Upper lobe of left lung (tissue), 6 donors: Measurements from ENCODE around the gene MAGEF1. TPM values are rescaled to one million over a fixed set of nuclear protein-coding genes. Genes with fewer than 3 reads are reported as not detected.

ENCODE experiments used
- ATAC-seq, 2 donors: fragments of 200-7000 bp; cut with Tn5 transposase; one replicate each; pipeline ENCODE4 v1.9.1; 2022; ENCODE audit warnings: mild to moderate bottlenecking in 2 of 2, moderate library complexity in 2 of 2; ENCODE audit not compliant: low FRiP score in 2 of 2
- DNase-seq, 2 donors: peaks; one replicate each; pipeline ENCODE4 v3.0.0-alpha.2; 2019 to 2020
- H3K27ac ChIP-seq, 4 donors: fragments of 200-600 bp; sonication (generic); one replicate each; pipeline ENCODE4 v1.5.1; 2016 to 2019
- H3K27me3 ChIP-seq, 4 donors: fragments of 200-600 bp; sonication (generic); one replicate each; pipeline ENCODE4 v1.5.1; 2017 to 2019
- H3K36me3 ChIP-seq, 4 donors: fragments of 200-600 bp; sonication (generic); one replicate each; pipeline ENCODE4 v1.5.1; 2016 to 2019
- H3K4me1 ChIP-seq, 4 donors: fragments of 200-600 bp; sonication (generic); one replicate each; pipeline ENCODE4 v1.5.1; 2018 to 2019
- H3K4me3 ChIP-seq, 4 donors: fragments of 200-600 bp; sonication (generic); one replicate each; pipeline ENCODE4 v1.5.1; 2017 to 2019; ENCODE audit warnings: mild to moderate bottlenecking in 2 of 4, moderate library complexity in 1 of 4
- H3K9me3 ChIP-seq, 4 donors: fragments of 200-600 bp; sonication (generic); one replicate each; pipeline ENCODE4 v1.5.1; 2018 to 2019
- EP300 ChIP-seq, 4 donors: sonication (generic); formaldehyde crosslinking; IDR thresholded peaks; one replicate each; pipeline ENCODE4 v1.5.1; 2017; ENCODE audit warnings: antibody characterized with exemption in 4 of 4, control low read depth in 2 of 4
- POLR2A ChIP-seq, 4 donors: fragments of 450-650 bp; IDR thresholded peaks; one replicate each; pipeline ENCODE4 v1.5.1; 2016 to 2017; ENCODE audit warnings: antibody characterized with exemption in 4 of 4, mild to moderate bottlenecking in 2 of 4
- POLR2AphosphoS5 ChIP-seq, 2 donors: sonication (generic); formaldehyde crosslinking; IDR thresholded peaks; one replicate each; pipeline ENCODE4 v1.5.1; 2017; ENCODE audit warnings: antibody characterized with exemption in 2 of 2
- WGBS, 2 donors: methylation state at CpG; one replicate each; pipeline ENCODE4 v1.1.5; 2017 to 2018; 5-methylcytosine and 5-hydroxymethylcytosine counted together
- total RNA-seq, 6 donors: library from RNA; depleted of rRNA in 4 of 6; stranded (reverse); fragments of >200 nt in 4 of 6; gene quantifications; one replicate each; pipeline versions ENCODE4 v1.1.0 to v1.2.1, GENCODE V29; 2016 to 2021
- TF ChIP-seq, protein P1 (sequence below), 6 experiments: fragments of 450-650 bp in 4 of 6; fragments of 200-600 bp in 2 of 6; sonication (generic) in 2 of 6; IDR thresholded peaks; one replicate each; pipeline ENCODE4 v1.5.1; 2016 to 2019; ENCODE audit warnings: antibody characterized with exemption in 6 of 6
- donor health status: DM: no; HTN: no; CAD: no; lungs with moderate emphysema.
- donor health status: DM: no; HTN: yes; CAD: no; lungs with severe emphysema.

MAGEF1 gene
- total RNA-seq, 6 donors from 2014 or later = 13.6 to 52.4 (median 35.7) TPM

DNA sequence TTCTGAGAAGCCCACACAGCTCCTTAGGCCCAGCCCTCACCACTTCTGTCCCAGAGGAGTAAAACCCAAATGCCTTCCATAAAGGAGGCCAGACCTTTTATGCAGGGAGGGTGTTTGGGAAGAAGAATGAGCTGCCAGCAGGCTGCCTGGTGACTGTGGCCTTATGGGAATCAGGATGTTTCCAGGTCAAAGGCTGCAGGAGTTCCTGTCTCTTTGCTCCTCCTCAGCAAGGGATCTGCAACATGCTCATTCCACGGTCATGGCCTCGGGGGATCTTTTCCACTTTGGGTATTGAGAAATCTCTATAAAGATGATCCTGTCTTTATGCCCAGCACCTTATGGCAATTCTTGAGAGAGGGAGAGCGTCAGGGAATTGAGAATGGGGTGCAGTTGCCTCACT, 25.2 kb upstream of the MAGEF1 start:
- WGBS, 2 donors = 84 to 91% methylated on average over 3 of the region's 3 CpGs
- H3K4me1 ChIP-seq = peaks cover 0 to 13% (median 8%) of the 10 kb centered on the region in 4 donors
- H3K9me3 ChIP-seq = no peaks in the 10 kb centered on the region
- H3K36me3 ChIP-seq = no peaks in the 10 kb centered on the region
- H3K27ac ChIP-seq = no peak overlapping the region
- no peak overlapping the region for H3K4me3 ChIP-seq
- DNase-seq (peak in 1 of 2 donors; percentile 14), ATAC-seq (no peak)
- no peak for TF ChIP-seq EP300 (IDR thresholded peaks at IDR 0.05)
- no peak for TF ChIP-seq POLR2A (IDR thresholded peaks at IDR 0.05)
- TF ChIP-seq POLR2AphosphoS5 (IDR thresholded peaks at IDR 0.05) = no peak
- TF ChIP-seq, protein P1, sequence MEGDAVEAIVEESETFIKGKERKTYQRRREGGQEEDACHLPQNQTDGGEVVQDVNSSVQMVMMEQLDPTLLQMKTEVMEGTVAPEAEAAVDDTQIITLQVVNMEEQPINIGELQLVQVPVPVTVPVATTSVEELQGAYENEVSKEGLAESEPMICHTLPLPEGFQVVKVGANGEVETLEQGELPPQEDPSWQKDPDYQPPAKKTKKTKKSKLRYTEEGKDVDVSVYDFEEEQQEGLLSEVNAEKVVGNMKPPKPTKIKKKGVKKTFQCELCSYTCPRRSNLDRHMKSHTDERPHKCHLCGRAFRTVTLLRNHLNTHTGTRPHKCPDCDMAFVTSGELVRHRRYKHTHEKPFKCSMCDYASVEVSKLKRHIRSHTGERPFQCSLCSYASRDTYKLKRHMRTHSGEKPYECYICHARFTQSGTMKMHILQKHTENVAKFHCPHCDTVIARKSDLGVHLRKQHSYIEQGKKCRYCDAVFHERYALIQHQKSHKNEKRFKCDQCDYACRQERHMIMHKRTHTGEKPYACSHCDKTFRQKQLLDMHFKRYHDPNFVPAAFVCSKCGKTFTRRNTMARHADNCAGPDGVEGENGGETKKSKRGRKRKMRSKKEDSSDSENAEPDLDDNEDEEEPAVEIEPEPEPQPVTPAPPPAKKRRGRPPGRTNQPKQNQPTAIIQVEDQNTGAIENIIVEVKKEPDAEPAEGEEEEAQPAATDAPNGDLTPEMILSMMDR (IDR thresholded peaks at IDR 0.05) = no peak
- H3K27me3 ChIP-seq = no peaks in the 10 kb centered on the region

DNA sequence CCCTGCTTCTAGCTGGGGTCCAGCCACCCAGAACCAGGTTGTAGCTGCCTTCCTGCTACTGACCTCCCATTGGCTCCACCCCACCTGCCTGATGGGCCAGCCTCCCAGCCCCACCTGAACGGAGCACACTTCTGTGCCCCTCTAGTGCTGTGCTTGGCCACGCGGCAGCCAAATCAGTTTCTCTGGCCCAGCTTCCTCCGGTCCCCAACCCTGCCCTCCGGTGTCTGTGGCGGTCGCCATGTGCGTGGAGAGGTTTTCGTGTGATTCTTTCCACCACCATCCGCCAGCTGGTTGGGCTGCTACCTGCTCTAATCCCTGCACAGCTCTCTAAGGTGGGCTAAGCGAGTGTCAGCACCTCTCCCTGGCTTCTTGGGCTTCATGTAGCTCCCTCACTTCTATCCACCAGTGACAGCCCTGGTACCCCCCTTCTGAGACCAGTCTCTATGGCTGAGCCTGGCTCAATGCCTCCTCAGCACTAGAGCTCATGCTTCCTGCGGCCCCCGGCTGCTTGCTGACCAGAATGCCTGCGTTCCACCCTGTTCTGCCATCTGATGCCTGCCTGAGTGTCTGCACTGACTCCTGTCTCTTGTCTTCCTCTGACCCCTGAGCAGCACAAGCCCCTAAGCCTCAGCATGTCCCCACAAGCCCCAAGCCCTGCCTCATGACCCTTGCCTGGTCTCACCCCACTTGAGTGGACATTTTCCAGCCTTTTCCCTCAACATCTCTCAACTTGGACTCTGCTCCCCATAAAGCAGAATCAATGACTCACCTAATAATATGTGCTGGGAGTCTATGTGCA, 23.2 kb upstream of the MAGEF1 start:
- ATAC-seq = no peak
- H3K27ac ChIP-seq = no peak overlapping the region

DNA sequence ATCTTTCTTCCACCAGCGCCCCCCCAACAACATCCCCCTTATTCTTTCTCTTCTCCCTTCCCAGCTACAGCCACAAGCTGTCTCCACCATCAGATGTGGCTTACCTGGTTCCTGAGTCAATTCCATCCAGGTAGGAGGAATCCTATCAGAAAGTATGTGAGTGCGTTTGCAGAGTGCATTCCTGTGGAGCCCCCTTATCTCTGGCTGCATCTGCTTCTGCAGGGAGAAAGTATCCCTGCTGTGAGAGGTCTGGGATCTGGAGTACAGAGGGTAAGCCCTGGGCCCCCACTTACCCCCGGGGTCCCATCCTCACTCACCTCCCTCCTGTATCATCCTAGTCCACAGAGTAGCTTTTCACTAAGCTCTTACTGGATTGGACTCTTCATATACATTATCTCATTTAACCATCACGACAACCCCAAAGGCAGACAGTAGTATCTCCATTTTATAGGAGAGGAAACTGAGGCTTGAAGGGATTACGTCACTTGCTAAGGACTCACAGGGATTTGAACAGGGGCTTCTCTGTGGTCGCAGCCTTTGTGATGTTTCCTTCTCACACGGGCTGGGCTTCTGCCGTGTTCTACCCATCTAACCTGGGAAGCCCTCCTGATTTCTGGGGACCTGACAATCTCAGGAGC, 22.2 kb upstream of the MAGEF1 start:
- TF ChIP-seq POLR2AphosphoS5 (IDR thresholded peaks at IDR 0.05) (no peak), POLR2A (IDR thresholded peaks at IDR 0.05) (no peak), EP300 (IDR thresholded peaks at IDR 0.05) (no peak)
- TF ChIP-seq, protein P1 (IDR thresholded peaks at IDR 0.05) = no peak
- Histone ChIP-seq H3K4me3 (no peak overlapping the region), H3K27me3 (no peaks in the 10 kb centered on the region), H3K4me1 (peaks cover 0 to 13% (median 8%) of the 10 kb centered on the region in 4 donors), H3K9me3 (no peaks in the 10 kb centered on the region), H3K36me3 (no peaks in the 10 kb centered on the region), H3K27ac (no peak overlapping the region)
- WGBS, 2 donors = 84 to 87% methylated on average over 8 of the region's 8 CpGs
- DNase-seq (no peak), ATAC-seq (no peak)

More for the DNA sequence above, 23.2 kb upstream of the MAGEF1 start:
- Histone ChIP-seq H3K9me3 (no peaks in the 10 kb centered on the region), H3K27me3 (no peaks in the 10 kb centered on the region), H3K36me3 (no peaks in the 10 kb centered on the region), H3K4me1 (peaks cover 0 to 13% (median 8%) of the 10 kb centered on the region in 4 donors), H3K4me3 (no peak overlapping the region)
- TF ChIP-seq, protein P1 (IDR thresholded peaks at IDR 0.05) = no peak
- no peak for TF ChIP-seq POLR2A (IDR thresholded peaks at IDR 0.05)
- TF ChIP-seq EP300 (IDR thresholded peaks at IDR 0.05) = no peak
- TF ChIP-seq POLR2AphosphoS5 (IDR thresholded peaks at IDR 0.05) = no peak
- 78 to 92% methylated on average over 13 to 14 of the region's 14 CpGs for WGBS, 2 donors
- peak; percentile 9 to 54 for DNase-seq

DNA sequence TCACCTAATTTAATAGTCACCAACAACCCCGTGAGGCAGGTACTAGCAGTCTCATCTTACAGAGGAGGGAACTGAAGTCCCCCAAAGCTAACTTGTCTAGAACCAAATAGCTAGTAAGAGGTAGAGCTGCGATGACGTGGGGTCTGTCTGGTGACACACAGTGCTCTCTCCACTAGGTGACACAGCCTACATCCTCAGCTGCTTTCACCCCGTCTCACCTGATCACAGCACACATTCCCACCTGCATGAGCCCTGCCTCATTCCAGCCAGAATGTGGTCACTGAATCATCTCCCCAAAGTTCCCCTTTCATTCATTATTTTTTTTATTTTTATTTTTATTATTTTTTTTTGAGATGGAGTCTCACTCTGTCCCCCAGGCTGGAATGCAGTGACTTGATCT, 21.3 kb upstream of the MAGEF1 start:
- Histone ChIP-seq H3K27ac (no peak overlapping the region), H3K4me3 (no peak overlapping the region), H3K4me1 (peaks cover 0 to 6% (median 5%) of the 10 kb centered on the region in 4 donors), H3K36me3 (no peaks in the 10 kb centered on the region), H3K9me3 (no peaks in the 10 kb centered on the region), H3K27me3 (no peaks in the 10 kb centered on the region)
- no peak for TF ChIP-seq POLR2A (IDR thresholded peaks at IDR 0.05)
- TF ChIP-seq EP300 (IDR thresholded peaks at IDR 0.05) = no peak
- TF ChIP-seq, protein P1 (IDR thresholded peaks at IDR 0.05) = no peak
- no peak for TF ChIP-seq POLR2AphosphoS5 (IDR thresholded peaks at IDR 0.05)
- DNase-seq = peak in 1 of 2 donors; percentile 13
- 85 to 92% methylated on average over 4 of the region's 4 CpGs for WGBS, 2 donors
- ATAC-seq = no peak
